MM.1S (cell line): ENCODE measurements around the gene GABBR1.

Source experiments
- DNase-seq: peaks from one replicate; pipeline ENCODE4 v3.0.0-alpha.2; 2015
- H2AFZ ChIP-seq: fragments of 300-600 bp; sonication (generic); 2 replicates; pipeline ENCODE4 v1.6.0; 2016; ENCODE audit warnings: antibody characterized with exemption, low read length
- H3F3A ChIP-seq: fragments of 300-600 bp; sonication (generic); 2 replicates; pipeline ENCODE4 v1.6.1; 2016; ENCODE audit warnings: mild to moderate bottlenecking, antibody characterized with exemption, low read length, moderate library complexity, mixed read lengths; ENCODE audit not compliant: insufficient read depth
- H3K27ac ChIP-seq: fragments of 300-600 bp; sonication (generic); 2 replicates; pipeline ENCODE4 v1.5.1; 2016; ENCODE audit warnings: mild to moderate bottlenecking, low read length
- H3K27me3 ChIP-seq: fragments of 300-600 bp; sonication (generic); replicated peaks from 2 replicates; pipeline ENCODE4 v1.6.0; 2016; ENCODE audit warnings: low read length; ENCODE audit not compliant: insufficient read depth
- H3K36me3 ChIP-seq: fragments of 300-600 bp; sonication (generic); replicated peaks from 2 replicates; pipeline ENCODE4 v1.6.1; 2016; ENCODE audit warnings: mild to moderate bottlenecking, low read length, mixed read lengths; ENCODE audit not compliant: insufficient read depth
- H3K4me1 ChIP-seq: fragments of 300-600 bp; sonication (generic); 2 replicates; pipeline ENCODE4 v1.6.1; 2016; ENCODE audit warnings: low read length, mixed read lengths
- H3K4me2 ChIP-seq: fragments of 300-600 bp; sonication (generic); 2 replicates; pipeline ENCODE4 v1.6.0; 2016; ENCODE audit warnings: low read depth, low read length
- H3K4me3 ChIP-seq: fragments of 300-600 bp; sonication (generic); 2 replicates; pipeline ENCODE4 v1.5.1; 2016; ENCODE audit warnings: low read length, mixed read lengths
- H3K79me2 ChIP-seq: fragments of 300-600 bp; sonication (generic); 2 replicates; pipeline ENCODE4 v1.6.1; 2016; ENCODE audit warnings: mixed run types, low read length, mixed read lengths
- H3K9ac ChIP-seq: fragments of 300-600 bp; sonication (generic); 2 replicates; pipeline ENCODE4 v1.6.1; 2016; ENCODE audit warnings: low read length, mixed read lengths
- H3K9me2 ChIP-seq: fragments of 300-600 bp; sonication (generic); replicated peaks from 2 replicates; pipeline ENCODE4 v1.6.1; 2016; ENCODE audit warnings: mild to moderate bottlenecking, low read length, mixed read lengths; ENCODE audit not compliant: insufficient read depth
- H3K9me3 ChIP-seq: fragments of 300-600 bp; sonication (generic); replicated peaks from 2 replicates; pipeline ENCODE4 v1.6.1; 2016; ENCODE audit warnings: mild to moderate bottlenecking, low read length, mixed read lengths; ENCODE audit not compliant: insufficient read depth
- H4K20me1 ChIP-seq: fragments of 300-600 bp; sonication (generic); 2 replicates; pipeline ENCODE4 v1.6.1; 2016; ENCODE audit warnings: mild to moderate bottlenecking, low read length, moderate library complexity, mixed read lengths; ENCODE audit not compliant: insufficient read depth
- EZH2 ChIP-seq: fragments of 300-600 bp; sonication (generic); optimal IDR thresholded peaks from 2 replicates; pipeline ENCODE3; 2017; ENCODE audit warnings: low read depth, mild to moderate bottlenecking, antibody characterized with exemption, low read length, mixed read lengths
- EZH2phosphoT487 ChIP-seq: fragments of 300-600 bp; sonication (generic); IDR thresholded peaks from 2 replicates; pipeline ENCODE4 v1.6.1; 2018; ENCODE audit warnings: antibody characterized with exemption, low read length
- TF ChIP-seq, protein P1 (sequence below): fragments of 300-600 bp; sonication (generic); IDR thresholded peaks from 2 replicates; pipeline ENCODE4 v1.5.1; 2016; ENCODE audit warnings: antibody characterized with exemption, low read length, mixed read lengths

Gene GABBR1

DNA sequence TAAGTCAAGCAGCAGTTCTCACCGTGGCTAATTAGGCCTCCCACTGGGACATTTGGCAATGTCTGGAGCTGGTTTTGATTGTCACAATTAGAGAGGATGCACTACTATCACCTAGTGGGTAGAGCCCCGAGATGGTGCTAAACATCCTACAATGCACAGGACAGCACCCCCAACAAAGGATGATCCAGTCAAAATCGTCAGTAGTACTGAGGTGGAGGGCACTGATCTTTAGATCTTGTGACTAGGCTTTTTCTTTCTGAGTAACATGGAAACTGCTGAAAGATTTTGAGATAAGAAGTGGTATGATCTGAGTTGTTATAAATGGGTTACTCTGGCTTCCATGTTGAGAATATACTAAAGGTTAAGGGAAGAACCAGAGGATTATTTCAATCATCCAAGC, 85.4 kb downstream of the GABBR1 start:
- H2AFZ ChIP-seq = no peak overlapping the region
- no peaks in the 10 kb centered on the region for H3K4me1 ChIP-seq
- H3K36me3 ChIP-seq = no peaks in the 10 kb centered on the region
- no peak for TF ChIP-seq EZH2
- TF ChIP-seq, protein P1, sequence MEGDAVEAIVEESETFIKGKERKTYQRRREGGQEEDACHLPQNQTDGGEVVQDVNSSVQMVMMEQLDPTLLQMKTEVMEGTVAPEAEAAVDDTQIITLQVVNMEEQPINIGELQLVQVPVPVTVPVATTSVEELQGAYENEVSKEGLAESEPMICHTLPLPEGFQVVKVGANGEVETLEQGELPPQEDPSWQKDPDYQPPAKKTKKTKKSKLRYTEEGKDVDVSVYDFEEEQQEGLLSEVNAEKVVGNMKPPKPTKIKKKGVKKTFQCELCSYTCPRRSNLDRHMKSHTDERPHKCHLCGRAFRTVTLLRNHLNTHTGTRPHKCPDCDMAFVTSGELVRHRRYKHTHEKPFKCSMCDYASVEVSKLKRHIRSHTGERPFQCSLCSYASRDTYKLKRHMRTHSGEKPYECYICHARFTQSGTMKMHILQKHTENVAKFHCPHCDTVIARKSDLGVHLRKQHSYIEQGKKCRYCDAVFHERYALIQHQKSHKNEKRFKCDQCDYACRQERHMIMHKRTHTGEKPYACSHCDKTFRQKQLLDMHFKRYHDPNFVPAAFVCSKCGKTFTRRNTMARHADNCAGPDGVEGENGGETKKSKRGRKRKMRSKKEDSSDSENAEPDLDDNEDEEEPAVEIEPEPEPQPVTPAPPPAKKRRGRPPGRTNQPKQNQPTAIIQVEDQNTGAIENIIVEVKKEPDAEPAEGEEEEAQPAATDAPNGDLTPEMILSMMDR = no peak
- TF ChIP-seq EZH2phosphoT487 = no peak
- no peak overlapping the region for H3K4me2 ChIP-seq
- H3K27me3 ChIP-seq = no peaks in the 10 kb centered on the region
- H3K9me3 ChIP-seq = no peaks in the 10 kb centered on the region
- H3K4me3 ChIP-seq = no peak overlapping the region
- no peaks in the 10 kb centered on the region for H3K79me2 ChIP-seq
- no peaks in the 10 kb centered on the region for H3K9me2 ChIP-seq
- H4K20me1 ChIP-seq = no peaks in the 10 kb centered on the region
- no peak overlapping the region for H3K9ac ChIP-seq
- no peak for DNase-seq
- no peak overlapping the region for H3K27ac ChIP-seq
- H3F3A ChIP-seq = no peaks in the 10 kb centered on the region

DNA sequence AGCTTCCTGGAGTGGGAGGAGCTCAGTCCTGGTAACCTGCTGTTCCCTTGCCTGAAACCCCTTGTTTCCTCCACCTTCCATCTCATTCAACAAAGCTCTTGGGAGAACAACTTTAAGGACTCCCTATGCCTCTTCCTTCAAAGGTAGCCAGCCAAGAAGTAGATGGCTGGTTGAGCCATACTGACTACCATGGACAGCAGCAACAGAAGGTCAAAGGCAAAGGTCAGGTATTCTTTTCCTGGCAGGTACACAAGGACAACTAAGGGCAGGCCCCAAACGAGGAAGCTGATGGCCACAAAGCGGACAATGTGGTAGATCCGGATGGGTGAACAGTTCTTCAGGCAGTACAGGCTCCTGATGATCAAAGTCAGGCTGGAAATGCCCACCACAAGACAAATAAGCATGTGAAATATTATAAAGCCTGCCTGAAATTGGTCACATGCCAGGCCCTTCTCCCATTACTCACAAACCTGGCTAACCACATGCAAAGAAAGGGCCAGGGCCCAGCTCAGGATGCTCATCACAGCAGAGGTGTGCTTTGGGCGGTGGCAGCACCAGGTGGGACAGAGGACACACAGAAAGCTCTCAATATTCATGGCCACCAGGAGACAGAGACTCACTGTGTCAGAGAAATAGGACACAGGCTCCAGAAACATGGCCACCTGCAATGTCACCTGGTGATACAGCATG, 95.1 kb downstream of the GABBR1 start:
- H3K79me2 ChIP-seq = no peaks in the 10 kb centered on the region
- no peak overlapping the region for H3K4me2 ChIP-seq
- H3K27ac ChIP-seq = no peak overlapping the region
- H2AFZ ChIP-seq = no peak overlapping the region
- no peaks in the 10 kb centered on the region for H4K20me1 ChIP-seq
- DNase-seq = no peak
- H3K9me2 ChIP-seq = no peaks in the 10 kb centered on the region; the same call in 1 of the 2 replicates
- TF ChIP-seq EZH2 (no peak), EZH2phosphoT487 (no peak)
- TF ChIP-seq, protein P1 = no peak
- H3K9ac ChIP-seq = no peak overlapping the region
- H3K27me3 ChIP-seq = no peaks in the 10 kb centered on the region
- no peaks in the 10 kb centered on the region for H3K9me3 ChIP-seq
- no peak overlapping the region for H3K4me3 ChIP-seq
- H3K4me1 ChIP-seq = no peaks in the 10 kb centered on the region
- no peaks in the 10 kb centered on the region for H3K36me3 ChIP-seq
- no peaks in the 10 kb centered on the region for H3F3A ChIP-seq

- H3F3A ChIP-seq = no peaks in the 10 kb centered on the region
- no peak for DNase-seq
- TF ChIP-seq EZH2phosphoT487 = no peak
- TF ChIP-seq EZH2 = no peak
- TF ChIP-seq, protein P1 = no peak
- no peak overlapping the region for H3K27ac ChIP-seq
- no peak overlapping the region for H3K4me3 ChIP-seq
- no peaks in the 10 kb centered on the region for H3K9me3 ChIP-seq
- H3K79me2 ChIP-seq = no peaks in the 10 kb centered on the region
- H3K36me3 ChIP-seq = no peaks in the 10 kb centered on the region
- H3K4me1 ChIP-seq = no peaks in the 10 kb centered on the region
- H3K27me3 ChIP-seq = no peaks in the 10 kb centered on the region
- no peak overlapping the region for H3K9ac ChIP-seq
- no peak overlapping the region for H2AFZ ChIP-seq
- H4K20me1 ChIP-seq = no peaks in the 10 kb centered on the region
- no peak overlapping the region for H3K4me2 ChIP-seq
- H3K9me2 ChIP-seq = no peaks in the 10 kb centered on the region
Measured at GRCh38 chr6:29532320-29532951, 100.5 kb downstream of the GABBR1 start.
